Adrenal gland (tissue), 5 donors: ENCODE data around the gene PRTFDC1.

ENCODE experiments used
- CTCF ChIP-seq, 6 experiments: fragments of 450-650 bp in 4 of 6; fragments of 200-600 bp in 2 of 6; sonication (generic) in 1 of 6; IDR thresholded peaks; 1 replicate in 5 of 6; 2 replicates in 1 of 6; pipeline versions ENCODE4 v1.5.1 to v1.8.0; 2016 to 2021; ENCODE audit warnings: antibody characterized with exemption in 6 of 6, mild to moderate bottlenecking in 2 of 6, moderate library complexity in 1 of 6
- POLR2A ChIP-seq, 2 donors: fragments of 450-650 bp; IDR thresholded peaks; one replicate each; pipeline ENCODE4 v1.6.1; 2017; ENCODE audit warnings: antibody characterized with exemption in 2 of 2, mild to moderate bottlenecking in 2 of 2, moderate library complexity in 1 of 2
- donor health status: DM: no; HTN: no; CAD: no.

- TF ChIP-seq POLR2A (IDR thresholded peaks at IDR 0.05) (no peak), CTCF (IDR thresholded peaks at IDR 0.05) (no peak)
These were observed 53.9 kb downstream of the PRTFDC1 start for GRCh38 chr10:24898501-24898900.
